Activated CD8-positive, alpha-beta memory T cell treated with anti-CD3 and anti-CD28 coated beads for 36 hours (primary cell): ENCODE results near the gene SSH3. TPM values are rescaled to one million over a fixed set of nuclear protein-coding genes. Genes with fewer than 3 reads are reported as not detected.

Experiments
- CTCF ChIA-PET: fragments of 350-600 bp; sonication (Branson Sonifier 250); formaldehyde crosslinking; loops from one replicate; lab custom pipeline; 2021; ENCODE audit warnings: antibody characterized with exemption; lab: Charles Lee
- POLR2A ChIA-PET: fragments of 350-600 bp; sonication (Branson Sonifier 250); formaldehyde crosslinking; loops from one replicate; lab custom pipeline; 2021; ENCODE audit warnings: antibody characterized with exemption; lab: Charles Lee
- total RNA-seq, 2 experiments: library from RNA; stranded (reverse); gene quantifications; one replicate each; pipeline ENCODE4 v1.2.3, GENCODE V29; 2021

Gene SSH3
- total RNA-seq, 2 experiments from 2014 or later: 6.1 to 7.6 TPM

DNA sequence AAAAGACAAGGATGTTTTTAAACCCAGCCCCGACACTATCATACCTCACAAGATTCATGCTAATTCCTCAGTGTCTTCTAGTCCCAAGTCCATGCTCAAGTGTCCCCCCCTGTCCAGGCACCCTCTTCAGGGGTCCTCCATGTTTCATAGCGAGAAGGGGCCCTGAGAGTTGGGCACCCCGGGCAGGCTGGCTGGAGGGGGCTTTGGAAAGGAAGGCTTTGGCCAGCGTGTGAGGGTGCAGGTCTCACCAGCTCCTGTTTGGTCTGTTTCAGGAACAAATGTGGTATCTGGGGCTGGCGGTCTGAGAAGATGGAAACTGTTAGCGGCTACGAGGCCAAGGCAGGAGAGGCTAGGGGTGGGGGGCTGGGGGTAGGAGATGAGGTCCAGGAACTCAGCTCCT lies 4.5 kb upstream of the SSH3 start:
- POLR2A ChIA-PET: no interaction called here
- CTCF ChIA-PET: interaction anchor here (1.0 to 1.9 kb wide), 2 partner anchors 9 to 36 kb away, joined by 3 to 6 read pairs; partner anchors contain the start of gene ANKRD13D

DNA sequence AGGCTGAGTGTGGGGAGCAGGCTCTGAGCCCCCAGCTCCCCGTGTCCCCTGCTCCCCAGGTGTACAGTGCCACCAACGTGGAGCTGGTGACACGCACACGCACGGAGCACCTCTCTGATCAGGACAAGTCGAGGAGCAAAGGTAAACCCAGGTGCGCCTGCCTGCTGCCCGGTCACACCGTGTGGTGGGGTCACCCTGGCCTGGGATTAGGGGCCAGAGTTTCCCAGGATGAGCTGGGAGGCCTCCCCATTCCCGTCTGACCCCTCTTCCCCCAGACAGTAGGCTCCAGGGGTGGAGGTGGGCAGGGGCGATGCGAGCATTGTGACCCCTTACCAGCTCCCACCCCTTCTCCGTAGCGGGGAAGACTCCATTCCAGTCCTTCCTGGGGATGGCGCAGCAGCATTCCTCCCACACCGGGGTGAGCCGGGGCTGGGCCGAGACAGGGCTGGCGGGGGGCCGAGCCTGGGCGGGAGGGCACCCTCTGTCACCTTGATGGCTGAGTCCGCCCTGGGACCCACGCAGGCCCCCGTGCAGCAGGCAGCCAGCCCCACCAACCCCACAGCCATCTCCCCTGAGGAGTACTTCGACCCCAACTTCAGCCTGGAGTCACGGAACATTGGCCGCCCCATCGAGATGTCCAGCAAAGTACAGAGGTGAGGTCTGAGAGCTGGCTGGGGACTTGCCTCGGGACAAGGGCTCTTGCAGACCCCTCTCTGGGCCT lies 3.7 kb upstream of the SSH3 start:
- POLR2A ChIA-PET: no interaction called here

DNA sequence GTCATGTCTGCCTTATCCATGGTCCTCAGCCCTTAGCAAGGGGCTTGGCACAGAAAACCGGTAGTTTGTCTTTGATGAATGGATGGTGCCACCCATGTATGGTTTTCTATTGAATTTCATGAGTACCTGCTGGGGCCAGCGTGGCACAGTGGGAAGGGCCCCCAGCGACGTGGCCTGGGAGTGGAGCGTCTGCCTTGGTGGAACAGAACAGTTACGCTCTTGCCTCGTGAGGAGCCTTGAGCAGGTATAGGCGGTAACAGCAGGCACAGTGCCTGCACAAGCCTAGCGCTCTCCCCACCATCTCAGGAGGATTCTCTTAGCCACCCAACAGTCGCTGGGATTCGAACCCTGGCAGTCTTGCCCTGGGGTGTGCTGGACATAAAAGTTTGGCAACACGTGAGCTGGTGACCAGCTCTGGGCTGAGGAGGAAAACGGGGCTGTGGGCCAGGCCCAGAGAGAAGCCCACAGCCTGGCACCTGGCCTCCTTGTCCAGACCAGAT lies 3.0 kb upstream of the SSH3 start:
- CTCF ChIA-PET: interaction anchor here (1.3 kb wide), 1 partner anchor 17 kb away, joined by 3 read pairs; no protein-coding TSS in a partner anchor
- POLR2A ChIA-PET: no interaction called here

More for the DNA sequence above, 3.7 kb upstream of the SSH3 start:
- CTCF ChIA-PET: interaction anchor here (1.3 to 1.9 kb wide), 2 partner anchors 17 to 37 kb away, joined by 3 to 6 read pairs; no protein-coding TSS in a partner anchor

DNA sequence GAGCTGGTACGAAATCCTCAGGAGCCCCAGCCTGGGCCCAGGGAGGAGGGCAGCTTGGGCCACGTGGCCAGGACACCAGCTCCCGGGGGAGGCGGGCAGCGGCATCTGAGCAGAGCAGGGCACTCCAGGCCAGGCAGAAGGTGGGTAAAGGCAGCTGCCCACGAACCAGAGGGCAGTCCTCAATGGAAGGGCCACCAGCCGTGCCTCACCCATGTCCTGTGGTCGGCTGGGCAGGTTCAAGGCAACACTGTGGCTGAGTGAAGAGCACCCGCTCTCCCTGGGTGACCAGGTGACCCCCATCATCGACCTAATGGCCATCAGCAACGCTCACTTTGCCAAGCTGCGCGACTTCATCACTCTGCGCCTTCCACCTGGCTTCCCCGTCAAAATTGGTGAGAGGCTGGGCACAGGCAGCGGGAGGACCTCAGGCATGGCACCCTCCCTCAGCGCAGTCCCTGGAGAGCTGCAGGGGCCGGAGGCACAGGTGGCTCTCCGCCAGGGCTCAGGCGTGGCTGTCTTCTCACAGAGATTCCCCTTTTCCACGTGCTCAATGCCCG lies 2.5 kb upstream of the SSH3 start:
- ChIA-PET CTCF (interaction anchor here (0.9 kb wide), 1 partner anchor 29 kb away, joined by 3 read pairs; no protein-coding TSS in a partner anchor), POLR2A (no interaction called here)

DNA sequence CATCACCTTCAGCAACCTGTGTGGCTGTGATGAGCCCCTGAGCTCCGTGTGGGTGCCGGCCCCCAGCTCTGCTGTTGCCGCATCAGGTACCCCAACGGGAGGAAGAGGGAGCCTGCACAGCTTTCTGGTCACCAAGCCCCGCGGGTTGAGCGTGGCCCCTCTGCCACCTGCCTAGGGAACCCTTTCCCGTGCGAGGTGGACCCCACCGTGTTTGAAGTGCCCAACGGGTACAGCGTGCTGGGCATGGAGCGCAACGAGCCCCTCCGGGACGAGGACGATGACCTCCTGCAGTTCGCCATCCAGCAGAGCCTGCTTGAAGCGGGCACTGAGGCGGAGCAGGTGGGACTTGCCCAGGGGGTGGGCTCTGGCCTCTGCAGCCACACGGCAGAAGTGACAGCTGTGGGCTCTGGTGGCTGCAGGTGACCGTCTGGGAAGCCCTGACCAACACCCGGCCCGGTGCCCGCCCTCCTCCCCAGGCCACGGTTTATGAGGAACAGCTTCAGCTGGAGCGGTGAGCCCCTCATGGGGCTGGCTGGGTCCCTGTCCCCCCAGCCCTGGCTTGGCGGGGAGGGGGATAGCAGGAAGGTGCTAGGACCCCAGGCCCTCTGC lies 1.9 kb upstream of the SSH3 start:
- ChIA-PET CTCF (interaction anchor here (0.9 to 1.6 kb wide), 2 partner anchors 30 to 81 kb away, joined by 3 to 8 read pairs; no protein-coding TSS in a partner anchor), POLR2A (no interaction called here)

DNA sequence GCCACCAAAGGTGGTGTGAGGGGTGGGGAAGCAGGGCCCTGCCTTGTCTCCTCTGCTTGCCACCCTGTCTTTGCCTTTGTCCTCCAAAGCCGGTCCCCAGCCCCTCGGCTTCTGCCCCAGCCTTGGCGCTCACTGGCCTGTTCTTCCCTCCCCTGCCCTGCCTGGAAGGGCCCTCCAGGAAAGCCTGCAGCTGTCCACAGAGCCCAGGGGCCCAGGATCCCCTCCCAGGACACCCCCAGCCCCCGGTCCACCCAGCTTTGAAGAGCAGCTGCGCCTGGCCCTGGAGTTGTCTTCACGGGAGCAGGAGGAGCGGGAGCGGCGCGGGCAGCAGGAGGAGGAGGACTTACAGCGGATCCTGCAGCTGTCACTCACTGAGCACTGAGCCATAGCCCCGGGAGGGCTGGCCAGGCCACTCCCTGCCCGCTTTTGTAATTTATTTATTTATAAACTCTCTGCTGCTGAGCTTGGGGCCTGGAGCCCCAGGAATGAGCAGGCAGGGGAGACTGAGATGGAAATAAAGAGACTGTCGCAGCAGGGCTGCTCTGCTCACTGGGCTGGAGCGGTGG lies 1.3 kb upstream of the SSH3 start:
- CTCF ChIA-PET: interaction anchor here (0.9 to 4.0 kb wide), 5 partner anchors 9 to 80 kb away, joined by 3 to 27 read pairs (median 8); partner anchors contain the start of gene ANKRD13D
- POLR2A ChIA-PET: interaction anchor here (0.6 kb wide), 1 partner anchor 101 kb away, joined by 4 read pairs; no protein-coding TSS in a partner anchor

DNA sequence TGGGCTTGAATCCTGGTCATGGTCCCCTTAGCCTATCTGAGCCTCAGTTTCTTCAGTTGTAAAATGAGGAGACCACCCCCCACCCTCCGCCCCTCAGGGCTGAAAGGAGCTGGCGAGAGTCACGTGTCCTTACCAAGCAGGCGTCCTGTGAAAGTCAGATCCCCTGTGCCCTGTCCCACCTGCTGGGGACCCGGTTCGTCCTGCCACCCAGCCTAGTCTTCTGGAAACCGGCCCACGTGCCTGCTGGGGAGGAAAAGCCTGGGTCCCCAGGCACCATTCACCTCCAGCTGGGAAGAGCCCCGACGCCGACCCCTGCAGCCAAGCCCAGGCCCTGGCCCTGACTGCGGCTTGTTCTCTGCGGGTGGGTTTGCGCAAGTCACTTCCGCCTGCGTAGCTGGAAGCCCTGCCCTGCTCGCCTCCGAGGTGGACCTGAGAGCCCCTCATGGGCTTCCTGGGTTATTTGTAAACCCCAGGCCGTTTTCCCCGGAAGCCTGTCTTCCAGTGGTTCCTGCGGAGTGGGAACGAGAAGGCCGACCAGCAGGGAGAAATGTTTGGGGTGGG lies 679 bp upstream of the SSH3 start:
- ChIA-PET POLR2A (interaction anchor here (0.6 to 1.6 kb wide), 6 partner anchors 9 to 101 kb away, joined by 3 to 9 read pairs (median 4); no protein-coding TSS in a partner anchor), CTCF (interaction anchor here (0.5 to 4.0 kb wide), 8 partner anchors 9 to 100 kb away, joined by 3 to 27 read pairs (median 4); partner anchors contain the start of gene ANKRD13D)

DNA sequence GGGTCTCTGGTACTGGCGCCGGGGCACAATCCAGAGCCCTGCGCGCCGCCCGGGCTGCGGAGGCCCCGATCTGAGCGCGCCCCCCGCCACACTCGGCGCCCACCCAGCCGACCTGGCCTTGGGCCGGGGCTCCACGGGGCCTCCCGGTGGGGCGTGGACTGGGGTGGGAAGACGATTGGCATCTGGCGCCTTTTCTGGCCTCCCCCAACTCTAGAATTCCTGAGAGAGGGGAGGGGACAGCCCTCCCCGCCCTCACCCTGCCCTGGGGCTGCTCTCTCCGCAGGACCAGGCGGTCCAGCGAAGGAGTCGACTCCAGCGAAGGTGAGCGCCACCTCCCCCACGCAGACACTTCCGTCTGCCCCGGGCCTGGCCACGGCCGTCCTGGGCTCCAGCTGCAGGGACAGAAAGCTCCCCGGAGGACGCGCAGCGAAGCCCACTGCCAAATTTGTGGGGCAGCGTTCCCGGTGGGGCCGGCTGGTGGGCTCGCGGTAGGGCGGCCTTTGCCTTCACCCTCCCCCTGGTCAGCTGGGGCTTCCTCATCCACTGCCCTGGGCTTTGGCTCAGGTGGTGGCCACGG lies 593 bp downstream of the SSH3 start:
- ChIA-PET CTCF (interaction anchor here (1.0 to 4.0 kb wide), 6 partner anchors 10 to 36 kb away, joined by 3 to 27 read pairs (median 4); partner anchors contain the start of gene ANKRD13D), POLR2A (interaction anchor here (0.6 to 1.6 kb wide), 5 partner anchors 10 to 91 kb away, joined by 3 to 9 read pairs (median 4); partner anchors contain the start of gene ANKRD13D)

DNA sequence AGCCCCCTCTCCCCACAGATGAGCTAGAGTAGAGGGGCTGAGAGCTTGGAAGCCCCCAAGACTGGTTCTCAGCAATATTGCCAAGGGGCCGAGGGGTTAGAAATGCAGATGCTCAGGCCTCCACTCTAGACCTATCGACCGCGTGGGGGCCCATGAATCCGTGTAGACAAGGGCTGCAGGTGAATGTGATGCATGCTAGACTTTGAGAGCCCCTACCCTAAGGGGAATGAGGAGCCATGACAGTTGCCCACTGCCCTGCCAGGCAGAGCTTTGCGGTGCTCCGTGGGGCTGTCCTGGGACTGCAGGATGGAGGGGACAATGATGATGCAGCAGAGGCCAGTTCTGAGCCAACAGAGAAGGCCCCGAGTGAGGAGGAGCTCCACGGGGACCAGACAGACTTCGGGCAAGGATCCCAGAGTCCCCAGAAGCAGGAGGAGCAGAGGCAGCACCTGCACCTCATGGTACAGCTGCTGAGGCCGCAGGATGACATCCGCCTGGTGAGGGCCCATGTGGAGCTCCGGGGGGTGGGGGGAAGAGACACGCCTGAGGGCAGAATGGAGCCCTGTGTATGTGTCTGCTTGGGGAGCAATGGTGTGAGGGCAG lies 1.3 kb downstream of the SSH3 start:
- CTCF ChIA-PET: interaction anchor here (1.0 to 4.0 kb wide), 5 partner anchors 11 to 52 kb away, joined by 3 to 27 read pairs (median 4); no protein-coding TSS in a partner anchor

DNA sequence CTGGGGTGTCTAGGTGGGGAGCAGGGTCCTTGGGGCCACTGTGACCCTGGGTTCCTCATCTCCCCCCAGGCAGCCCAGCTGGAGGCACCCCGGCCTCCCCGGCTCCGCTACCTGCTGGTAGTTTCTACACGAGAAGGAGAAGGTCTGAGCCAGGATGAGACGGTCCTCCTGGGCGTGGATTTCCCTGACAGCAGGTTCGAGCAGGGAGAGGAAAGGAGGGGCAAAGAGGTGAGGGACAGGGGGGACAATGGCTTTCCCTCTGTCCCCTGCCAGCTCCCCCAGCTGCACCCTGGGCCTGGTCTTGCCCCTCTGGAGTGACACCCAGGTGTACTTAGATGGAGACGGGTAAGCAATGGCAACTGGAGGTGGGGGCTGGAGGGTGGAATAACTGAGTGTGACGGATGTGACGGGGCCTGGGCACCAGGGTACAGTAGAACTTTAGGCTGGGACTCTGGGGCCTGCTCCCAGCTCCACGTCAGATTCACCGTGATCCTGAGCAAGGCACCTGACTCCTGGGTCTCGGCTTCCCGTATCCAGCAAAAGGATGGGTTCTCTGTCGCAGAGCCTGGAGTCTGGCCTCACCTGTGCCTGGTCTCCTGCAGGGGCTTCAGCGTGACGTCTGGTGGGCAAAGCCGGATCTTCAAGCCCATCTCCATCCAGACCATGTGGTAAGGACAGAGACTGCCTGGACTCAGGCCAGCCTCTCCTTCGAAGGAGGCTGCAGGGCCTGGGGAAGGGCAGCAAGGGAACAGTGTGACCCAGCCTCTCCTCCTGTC lies 3.6 kb downstream of the SSH3 start:
- ChIA-PET CTCF (interaction anchor here (1.0 to 2.2 kb wide), 2 partner anchors 39 to 76 kb away, joined by 4 to 5 read pairs; no protein-coding TSS in a partner anchor), POLR2A (interaction anchor here (0.5 to 1.0 kb wide), 3 partner anchors 10 to 188 kb away, joined by 4 to 5 read pairs (median 4); partner anchors contain the start of gene KDM2A)

More for the DNA sequence above, 1.3 kb downstream of the SSH3 start:
- POLR2A ChIA-PET: interaction anchor here (0.9 kb wide), 1 partner anchor 15 kb away, joined by 3 read pairs; the partner anchor contains the start of gene ANKRD13D

DNA sequence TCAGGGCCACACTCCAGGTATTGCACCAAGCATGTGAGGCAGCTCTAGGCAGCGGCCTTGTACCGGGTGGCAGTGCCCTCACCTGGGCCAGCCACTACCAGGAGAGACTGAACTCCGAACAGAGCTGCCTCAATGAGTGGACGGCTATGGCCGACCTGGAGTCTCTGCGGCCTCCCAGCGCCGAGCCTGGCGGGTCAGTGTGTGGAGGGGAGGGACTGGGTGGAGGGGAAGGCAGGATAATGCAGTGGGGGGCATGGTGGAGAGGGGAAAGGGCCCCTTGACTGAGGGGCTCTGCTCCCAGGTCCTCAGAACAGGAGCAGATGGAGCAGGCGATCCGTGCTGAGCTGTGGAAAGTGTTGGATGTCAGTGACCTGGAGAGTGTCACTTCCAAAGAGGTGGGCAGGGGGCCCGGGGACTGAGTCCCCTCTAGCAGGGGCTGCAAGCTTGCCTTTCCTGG lies 4.2 kb downstream of the SSH3 start:
- ChIA-PET CTCF (interaction anchor here (1.0 to 2.2 kb wide), 2 partner anchors 40 to 75 kb away, joined by 4 to 5 read pairs; no protein-coding TSS in a partner anchor), POLR2A (interaction anchor here (1.0 kb wide), 1 partner anchor 9 kb away, joined by 5 read pairs; no protein-coding TSS in a partner anchor)

DNA sequence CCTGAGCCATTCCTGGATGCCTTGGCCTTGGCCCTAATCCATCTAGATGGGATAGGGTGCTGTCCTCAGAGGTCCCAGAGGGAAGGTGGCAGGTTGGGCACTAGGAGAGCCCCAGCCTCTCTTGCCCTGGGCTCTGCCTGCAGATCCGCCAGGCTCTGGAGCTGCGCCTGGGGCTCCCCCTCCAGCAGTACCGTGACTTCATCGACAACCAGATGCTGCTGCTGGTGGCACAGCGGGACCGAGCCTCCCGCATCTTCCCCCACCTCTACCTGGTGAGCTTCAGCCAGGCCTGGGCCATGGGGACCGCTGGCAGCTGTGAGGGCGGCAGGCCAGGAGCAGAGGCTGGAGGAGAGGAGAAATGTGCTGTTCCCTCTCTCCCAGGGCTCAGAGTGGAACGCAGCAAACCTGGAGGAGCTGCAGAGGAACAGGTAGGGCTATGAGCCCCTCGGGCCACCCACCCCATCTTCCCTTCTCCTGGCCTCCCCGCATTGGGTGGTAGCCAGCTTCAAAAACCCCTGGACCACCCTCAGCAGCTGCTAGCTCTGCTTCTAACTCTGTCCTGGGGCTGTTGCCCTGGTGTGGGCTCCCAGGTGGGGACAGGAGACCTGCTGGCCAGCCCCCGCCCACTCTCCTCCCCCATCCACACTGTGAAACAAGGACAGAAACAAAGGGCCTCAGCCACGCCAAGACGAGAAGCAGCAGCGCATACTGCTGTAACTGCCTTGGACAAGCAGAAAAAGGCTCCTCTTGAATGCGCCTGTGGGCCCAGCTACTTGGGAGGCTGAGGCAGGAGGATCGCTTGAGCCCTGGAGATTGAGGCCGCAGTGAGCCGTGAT lies 4.9 kb downstream of the SSH3 start:
- ChIA-PET CTCF (interaction anchor here (1.0 to 2.2 kb wide), 2 partner anchors 40 to 74 kb away, joined by 4 to 5 read pairs; no protein-coding TSS in a partner anchor), POLR2A (no interaction called here)

DNA sequence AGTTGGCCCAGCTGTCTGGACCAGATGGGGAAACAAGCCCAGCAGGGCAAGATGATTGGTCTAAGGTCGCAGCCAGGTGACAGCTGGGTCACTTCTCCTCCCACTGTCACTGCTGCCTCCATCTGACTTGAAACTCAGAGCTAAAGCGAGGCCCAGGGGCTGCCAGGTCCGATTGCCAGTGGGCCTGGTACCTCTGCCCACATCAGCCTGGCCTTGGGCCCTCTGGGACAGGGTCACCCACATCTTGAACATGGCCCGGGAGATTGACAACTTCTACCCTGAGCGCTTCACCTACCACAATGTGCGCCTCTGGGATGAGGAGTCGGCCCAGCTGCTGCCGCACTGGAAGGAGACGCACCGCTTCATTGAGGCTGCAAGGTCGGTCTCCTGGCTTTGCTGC lies 5.8 kb downstream of the SSH3 start:
- CTCF ChIA-PET: interaction anchor here (0.6 to 2.2 kb wide), 2 partner anchors 41 to 86 kb away, joined by 3 to 5 read pairs; no protein-coding TSS in a partner anchor
- POLR2A ChIA-PET: no interaction called here

DNA sequence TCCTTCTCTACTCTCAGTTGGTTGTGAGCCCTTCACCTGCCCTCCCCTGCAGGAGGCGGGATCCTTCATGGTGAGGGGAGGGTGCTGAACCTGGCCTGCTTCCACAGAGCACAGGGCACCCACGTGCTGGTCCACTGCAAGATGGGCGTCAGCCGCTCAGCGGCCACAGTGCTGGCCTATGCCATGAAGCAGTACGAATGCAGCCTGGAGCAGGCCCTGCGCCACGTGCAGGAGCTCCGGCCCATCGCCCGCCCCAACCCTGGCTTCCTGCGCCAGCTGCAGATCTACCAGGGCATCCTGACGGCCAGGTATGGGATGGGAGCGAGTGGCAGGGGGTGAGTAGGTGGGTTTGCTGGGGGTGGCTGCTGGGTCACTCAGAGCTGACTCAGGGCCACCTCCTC lies 6.3 kb downstream of the SSH3 start:
- CTCF ChIA-PET: no interaction called here
- POLR2A ChIA-PET: no interaction called here

DNA sequence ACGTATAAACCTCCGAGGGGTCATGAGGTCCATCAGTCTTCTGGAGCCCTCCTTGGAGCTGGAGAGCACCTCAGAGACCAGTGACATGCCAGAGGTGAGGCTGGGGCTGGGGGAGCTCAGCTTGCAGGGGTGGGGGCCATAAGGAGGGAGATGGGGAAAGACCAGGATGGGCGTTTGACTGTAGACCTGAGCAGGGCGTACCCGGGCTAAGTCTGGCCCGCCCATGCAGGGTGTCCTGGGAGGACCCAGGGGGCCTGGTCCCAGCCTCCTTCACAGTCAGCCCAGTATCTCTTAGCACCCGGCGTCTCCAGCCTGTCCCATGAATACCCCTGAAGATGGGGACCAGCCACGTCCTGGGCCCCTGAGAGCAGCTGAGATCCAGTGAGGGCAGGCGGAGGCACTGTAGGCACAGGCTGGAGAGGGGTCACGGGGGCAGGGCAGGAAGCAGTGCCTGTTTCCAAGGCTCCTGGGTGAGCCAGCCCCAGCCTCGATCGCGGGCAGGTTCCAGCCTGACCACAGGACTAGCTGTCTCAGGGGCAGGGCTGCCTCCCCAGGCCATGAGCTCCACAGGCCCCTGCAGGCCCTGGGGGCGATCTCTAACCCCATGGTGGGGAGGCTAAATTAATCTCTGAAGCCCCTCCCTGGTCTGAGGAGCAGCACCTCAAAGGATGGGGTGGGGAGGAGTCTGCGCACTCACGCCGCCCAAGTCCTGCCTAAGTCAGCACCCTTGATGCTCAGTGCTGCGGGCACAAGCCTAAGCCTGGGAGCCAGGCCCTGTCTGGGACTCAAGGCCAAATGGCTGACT lies 7.1 kb downstream of the SSH3 start:
- ChIA-PET POLR2A (no interaction called here), CTCF (interaction anchor here (1.0 to 9.7 kb wide), 2 partner anchors 42 to 47 kb away, joined by 3 to 92 read pairs; no protein-coding TSS in a partner anchor)
